Brain microvascular endothelial cell (primary cell): ENCODE results near the gene DLGAP4.

Source experiments
- DNase-seq: peaks from one replicate; pipeline ENCODE4 v3.0.0-alpha.2; 2020
- H3K27ac ChIP-seq: fragments of 250-450 bp; sonication (Bioruptor Pico); 2 replicates; pipeline ENCODE4 v1.5.1; 2020; ENCODE audit warnings: mild to moderate bottlenecking, moderate library complexity
- H3K27me3 ChIP-seq: fragments of 250-450 bp; sonication (Bioruptor Pico); replicated peaks from 2 replicates; pipeline ENCODE4 v1.5.1; 2020; ENCODE audit warnings: mild to moderate bottlenecking
- H3K36me3 ChIP-seq: fragments of 250-450 bp; sonication (Bioruptor Pico); replicated peaks from 2 replicates; pipeline ENCODE4 v1.5.1; 2020; ENCODE audit warnings: mild to moderate bottlenecking
- H3K4me3 ChIP-seq: 2 replicates; pipeline ENCODE4 v1.5.1; 2011; ENCODE audit warnings: low read depth, mild to moderate bottlenecking, control low read depth, low read length, moderate library complexity
- in situ Hi-C: cut with HindIII; loops from 2 replicates; pipeline ENCODE4 v1.10.0; 2017; ENCODE audit warnings: low sequenced_read_pairs, low pct_ligation_motif_present
- TF ChIP-seq, protein P1 (sequence below): IDR thresholded peaks from 2 replicates; pipeline ENCODE4 v1.5.1; 2011; ENCODE audit warnings: low read depth, mild to moderate bottlenecking, moderate library complexity, low read length, control low read depth, inconsistent platforms; ENCODE audit errors: missing control alignments

The DLGAP4 gene

DNA sequence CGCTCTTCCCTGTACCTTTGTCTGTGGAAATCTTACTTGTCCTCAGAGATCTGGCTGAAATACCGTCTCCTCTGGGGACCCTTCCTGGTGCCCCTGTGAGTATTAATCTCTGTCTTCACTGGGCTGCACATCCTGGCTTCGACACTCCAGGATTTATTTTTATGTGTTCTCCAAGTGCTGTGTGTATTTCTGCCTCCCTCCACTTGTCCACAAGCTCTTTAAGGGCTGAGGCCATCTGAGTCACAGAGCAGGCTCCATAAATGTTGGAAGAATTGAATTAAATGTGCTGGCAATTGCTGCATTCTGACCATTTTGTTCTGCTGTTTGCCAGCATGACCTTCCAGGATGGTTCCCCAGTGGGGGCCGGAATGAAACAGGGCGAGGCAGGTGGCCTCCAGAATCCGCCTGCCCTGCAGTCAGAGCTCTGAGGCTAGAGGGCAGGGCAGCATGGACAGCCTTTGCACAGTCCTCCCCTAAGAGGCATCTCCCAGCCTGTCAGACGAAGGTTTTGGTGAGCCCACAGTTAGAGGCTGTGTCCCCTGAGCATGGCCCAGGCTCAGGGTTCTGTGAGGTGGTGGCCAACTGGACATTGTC, 105.8 kb downstream of the DLGAP4 start:
- DNase-seq = no peak
- Histone ChIP-seq H3K36me3 (no peaks in the 10 kb centered on the region), H3K4me3 (no peak overlapping the region), H3K27ac (no peak overlapping the region), H3K27me3 (no peaks in the 10 kb centered on the region)
- TF ChIP-seq, protein P1, sequence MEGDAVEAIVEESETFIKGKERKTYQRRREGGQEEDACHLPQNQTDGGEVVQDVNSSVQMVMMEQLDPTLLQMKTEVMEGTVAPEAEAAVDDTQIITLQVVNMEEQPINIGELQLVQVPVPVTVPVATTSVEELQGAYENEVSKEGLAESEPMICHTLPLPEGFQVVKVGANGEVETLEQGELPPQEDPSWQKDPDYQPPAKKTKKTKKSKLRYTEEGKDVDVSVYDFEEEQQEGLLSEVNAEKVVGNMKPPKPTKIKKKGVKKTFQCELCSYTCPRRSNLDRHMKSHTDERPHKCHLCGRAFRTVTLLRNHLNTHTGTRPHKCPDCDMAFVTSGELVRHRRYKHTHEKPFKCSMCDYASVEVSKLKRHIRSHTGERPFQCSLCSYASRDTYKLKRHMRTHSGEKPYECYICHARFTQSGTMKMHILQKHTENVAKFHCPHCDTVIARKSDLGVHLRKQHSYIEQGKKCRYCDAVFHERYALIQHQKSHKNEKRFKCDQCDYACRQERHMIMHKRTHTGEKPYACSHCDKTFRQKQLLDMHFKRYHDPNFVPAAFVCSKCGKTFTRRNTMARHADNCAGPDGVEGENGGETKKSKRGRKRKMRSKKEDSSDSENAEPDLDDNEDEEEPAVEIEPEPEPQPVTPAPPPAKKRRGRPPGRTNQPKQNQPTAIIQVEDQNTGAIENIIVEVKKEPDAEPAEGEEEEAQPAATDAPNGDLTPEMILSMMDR = no peak
- in situ Hi-C loops = no loop called here

DNA sequence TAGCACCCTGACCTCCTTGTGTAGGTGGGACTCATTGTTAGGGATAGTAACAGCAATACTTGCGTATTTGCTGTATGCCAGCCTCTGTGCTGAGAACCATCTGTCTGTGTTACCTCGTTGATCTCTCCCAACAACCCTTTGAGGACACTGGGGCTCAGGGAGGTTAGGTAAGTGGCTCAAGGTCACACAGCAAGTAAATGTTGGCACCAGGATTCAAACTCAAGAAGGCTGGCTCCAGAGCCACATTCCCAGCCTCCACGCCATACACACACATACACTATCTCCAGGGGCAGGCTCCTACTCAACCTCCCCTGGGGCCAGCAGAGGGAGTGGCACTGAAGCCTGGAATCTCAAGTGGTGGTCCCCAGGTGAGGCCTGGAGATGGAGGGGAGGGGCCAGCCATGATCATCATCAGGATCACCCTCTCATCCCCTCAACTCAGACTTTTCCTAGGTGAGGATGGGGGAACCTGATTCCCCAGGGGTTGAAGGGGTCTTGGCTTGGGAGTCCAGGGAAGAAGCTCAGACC, 109.4 kb downstream of the DLGAP4 start:
- Histone ChIP-seq H3K4me3 (no peak overlapping the region), H3K36me3 (no peaks in the 10 kb centered on the region), H3K27ac (no peak overlapping the region), H3K27me3 (no peaks in the 10 kb centered on the region)
- in situ Hi-C loops = no loop called here
- TF ChIP-seq, protein P1 = no peak
- DNase-seq = no peak

- no peaks in the 10 kb centered on the region for H3K36me3 ChIP-seq
- H3K27ac ChIP-seq = no peak overlapping the region
- TF ChIP-seq, protein P1 = no peak
- DNase-seq = no peak
- H3K4me3 ChIP-seq = no peak overlapping the region
- in situ Hi-C loops = no loop called here
- H3K27me3 ChIP-seq = no peaks in the 10 kb centered on the region
Observed at GRCh38 chr20:36418711-36419110, 112.6 kb downstream of the DLGAP4 start.

DNA sequence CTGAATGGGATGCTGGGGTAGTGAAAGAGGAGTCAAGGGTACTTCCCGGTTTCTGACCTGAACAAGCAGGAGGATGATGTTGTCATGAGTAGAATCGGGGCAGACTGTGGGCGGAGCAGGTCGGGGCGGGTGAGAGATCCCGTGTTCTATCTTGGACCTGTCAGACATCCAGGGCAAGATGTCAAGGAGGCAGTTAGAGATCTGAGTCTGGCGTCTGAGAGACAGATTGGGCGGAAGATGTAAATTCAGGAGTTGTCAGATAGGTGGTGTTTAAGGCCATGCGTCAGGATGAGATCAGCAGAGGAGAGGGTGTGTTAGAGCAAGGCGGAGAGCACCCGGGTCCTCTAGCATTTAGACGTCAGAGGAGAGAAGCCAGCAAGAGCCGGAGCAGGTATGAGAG, 115.5 kb downstream of the DLGAP4 start:
- TF ChIP-seq, protein P1 = no peak
- Histone ChIP-seq H3K27ac (no peak overlapping the region), H3K36me3 (no peaks in the 10 kb centered on the region), H3K4me3 (no peak overlapping the region), H3K27me3 (peaks cover 7% of the 10 kb centered on the region)
- no peak for DNase-seq
- in situ Hi-C loops = no loop called here

- Histone ChIP-seq H3K27me3 (peaks cover 7% of the 10 kb centered on the region), H3K36me3 (no peaks in the 10 kb centered on the region), H3K4me3 (no peak overlapping the region), H3K27ac (no peak overlapping the region)
- DNase-seq = no peak
- TF ChIP-seq, protein P1 = no peak
- in situ Hi-C loops = no loop called here
Observed at GRCh38 chr20:36424314-36424713, 118.2 kb downstream of the DLGAP4 start.

DNA sequence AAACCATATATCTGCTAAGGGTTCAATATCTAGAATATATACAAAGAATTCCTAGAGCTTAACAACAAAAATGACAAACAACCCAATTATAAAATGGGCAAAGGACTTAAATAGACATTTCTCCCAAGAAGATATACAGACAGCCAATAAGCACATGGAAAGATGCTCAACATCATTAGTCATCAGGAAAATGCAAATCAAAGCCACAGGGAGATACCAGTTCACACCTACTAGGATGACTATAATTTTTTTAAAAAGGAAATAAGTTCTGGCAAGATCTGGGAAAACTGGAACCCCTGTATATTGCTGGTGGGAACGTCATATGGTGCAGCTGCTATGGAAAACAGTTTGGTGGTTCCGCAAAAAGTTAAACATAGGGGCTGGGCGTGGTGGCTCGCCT, 119.0 kb downstream of the DLGAP4 start:
- in situ Hi-C loops = no loop called here
- Histone ChIP-seq H3K27me3 (peaks cover 7% of the 10 kb centered on the region), H3K4me3 (no peak overlapping the region)

More for the DNA sequence above, 119.0 kb downstream of the DLGAP4 start:
- TF ChIP-seq, protein P1 = no peak
- Histone ChIP-seq H3K36me3 (no peaks in the 10 kb centered on the region), H3K27ac (no peak overlapping the region)
- no peak for DNase-seq
